Natural killer cell treated with Interleukin-12 subunit alpha and Interleukin-12 subunit beta and Interleukin-15 and Interleukin-18, amount 100 ng/mL, for 72 hours (primary cell): ENCODE data around the gene CHKB. TPM values are rescaled to one million over a fixed set of nuclear protein-coding genes. Genes with fewer than 3 reads are reported as not detected.

Experiments used
- ATAC-seq, 2 donors: fragments of 150-1000 bp; cut with Tn5 transposase in 1 of 2; sonication (Bioruptor Pico), chemical (Tn5 transposase) in 1 of 2; 2 replicates each; pipeline ENCODE4 v1.10.0; 2021
- DNase-seq: peaks from one replicate; pipeline ENCODE4 v3.0.0; 2022; ENCODE audit warnings: low spot score
- H3K27ac Mint-ChIP-seq, 2 donors: 1 replicate in 1 of 2; 2 replicates in 1 of 2; pipeline ENCODE4 v1.8.0; 2022; ENCODE audit warnings: mixed read lengths in 2 of 2, mild to moderate bottlenecking in 1 of 2, moderate library complexity in 1 of 2
- H3K27me3 Mint-ChIP-seq, 2 donors: 1 replicate in 1 of 2; 2 replicates in 1 of 2; pipeline ENCODE4 v1.8.0; 2022; ENCODE audit warnings: mixed read lengths in 2 of 2
- H3K36me3 Mint-ChIP-seq: one replicate; pipeline ENCODE4 v1.8.0; 2022; ENCODE audit warnings: mixed read lengths
- H3K4me1 Mint-ChIP-seq, 2 donors: 1 replicate in 1 of 2; 2 replicates in 1 of 2; pipeline ENCODE4 v1.8.0; 2022; ENCODE audit warnings: low read depth in 2 of 2, mixed read lengths in 2 of 2, mild to moderate bottlenecking in 1 of 2
- H3K4me3 Mint-ChIP-seq: one replicate; pipeline ENCODE4 v1.8.0; 2022; ENCODE audit warnings: mixed read lengths
- H3K9me3 Mint-ChIP-seq: 2 replicates; pipeline ENCODE4 v1.8.0; 2022; ENCODE audit warnings: mixed read lengths
- total RNA-seq, 2 donors: library from RNA; stranded (reverse); gene quantifications; one replicate each; pipeline ENCODE4 v1.2.3, GENCODE V29; 2022

Gene CHKB
- total RNA-seq, 2 donors from 2014 or later, result 120 to 130 TPM

GRCh38 chr22:50568626-50569025 is 14.0 kb downstream of the CHKB start:
- ATAC-seq (no peak), DNase-seq (no peak)
- Mint-ChIP-seq H3K4me3 (no peak overlapping the region), H3K27me3 (no peaks in the 10 kb centered on the region), H3K36me3 (no peaks in the 10 kb centered on the region), H3K9me3 (no peaks in the 10 kb centered on the region), H3K4me1 (peaks cover 0 to 3% of the 10 kb centered on the region in 2 donors), H3K27ac (no peak overlapping the region)

- Mint-ChIP-seq H3K9me3 (no peaks in the 10 kb centered on the region), H3K36me3 (no peaks in the 10 kb centered on the region), H3K27me3 (no peaks in the 10 kb centered on the region), H3K4me3 (no peak overlapping the region), H3K4me1 (peaks cover 8 to 11% of the 10 kb centered on the region in 2 donors), H3K27ac (no peak overlapping the region)
- DNase-seq (no peak), ATAC-seq (no peak)
These were observed 14.9 kb downstream of the CHKB start for GRCh38 chr22:50567721-50568252.

- no peak for ATAC-seq
- Mint-ChIP-seq H3K27ac (no peak overlapping the region), H3K27me3 (no peaks in the 10 kb centered on the region), H3K36me3 (no peaks in the 10 kb centered on the region), H3K9me3 (no peaks in the 10 kb centered on the region), H3K4me1 (peaks cover 23 to 28% of the 10 kb centered on the region in 2 donors), H3K4me3 (no peak overlapping the region)
- no peak for DNase-seq
These were observed 18.4 kb downstream of the CHKB start for GRCh38 chr22:50564289-50564688.

- Mint-ChIP-seq H3K4me1 (peaks cover 23 to 28% of the 10 kb centered on the region in 2 donors), H3K36me3 (no peaks in the 10 kb centered on the region), H3K27me3 (no peaks in the 10 kb centered on the region), H3K9me3 (no peaks in the 10 kb centered on the region), H3K4me3 (peak overlapping the region; percentile 92), H3K27ac (peak overlapping the region; percentile 61 to 83)
- ATAC-seq (no peak), DNase-seq (no peak)
These were observed 19.1 kb downstream of the CHKB start for GRCh38 chr22:50563413-50564160.

- H3K36me3 Mint-ChIP-seq, result no peaks in the 10 kb centered on the region
- H3K4me1 Mint-ChIP-seq, result peaks cover 23 to 28% of the 10 kb centered on the region in 2 donors
- ATAC-seq (peak; percentile 96 to 98), DNase-seq (peak; percentile 97)
- no peaks in the 10 kb centered on the region for H3K9me3 Mint-ChIP-seq
- H3K27me3 Mint-ChIP-seq, result no peaks in the 10 kb centered on the region
- H3K27ac Mint-ChIP-seq, result peak within 1 kb of the TSS; percentile 87 to 89
- H3K4me3 Mint-ChIP-seq, result peak within 1 kb of the TSS; percentile 95
These were observed 19.9 kb downstream of the CHKB start, which contains the start of gene SYCE3 for GRCh38 chr22:50562523-50563412. Gene SYCE3, minus strand, starts transcription at chr22:50562919. Its CDS starts 6,514 bp downstream, at chr22:50556405.

GRCh38 chr22:50561401-50562358 is 21.0 kb downstream of the CHKB start:
- DNase-seq, result no peak
- peak overlapping the region; percentile 95 for H3K4me3 Mint-ChIP-seq
- ATAC-seq, result peak; percentile 32 to 38
- H3K4me1 Mint-ChIP-seq, result peaks cover 23 to 28% of the 10 kb centered on the region in 2 donors
- H3K27ac Mint-ChIP-seq, result peak overlapping the region; percentile 87 to 89
- no peaks in the 10 kb centered on the region for H3K36me3 Mint-ChIP-seq
- no peaks in the 10 kb centered on the region for H3K9me3 Mint-ChIP-seq
- H3K27me3 Mint-ChIP-seq, result no peaks in the 10 kb centered on the region

- no peaks in the 10 kb centered on the region for H3K27me3 Mint-ChIP-seq
- DNase-seq (no peak), ATAC-seq (no peak)
These were observed 22.6 kb downstream of the CHKB start for GRCh38 chr22:50560034-50560433.

GRCh38 chr22:50556703-50557102 is 25.9 kb downstream of the CHKB start:
- H3K4me3 Mint-ChIP-seq, result no peak overlapping the region
- ATAC-seq, result no peak
- no peak overlapping the region for H3K27ac Mint-ChIP-seq
- DNase-seq, result no peak
- no peaks in the 10 kb centered on the region for H3K27me3 Mint-ChIP-seq
- H3K9me3 Mint-ChIP-seq, result no peaks in the 10 kb centered on the region
- H3K36me3 Mint-ChIP-seq, result no peaks in the 10 kb centered on the region
- peaks cover 13 to 14% of the 10 kb centered on the region in 2 donors for H3K4me1 Mint-ChIP-seq

More at GRCh38 chr22:50560034-50560433, 22.6 kb downstream of the CHKB start:
- Mint-ChIP-seq H3K36me3 (no peaks in the 10 kb centered on the region), H3K27ac (peak overlapping the region; percentile 58 to 87), H3K9me3 (no peaks in the 10 kb centered on the region), H3K4me3 (no peak overlapping the region), H3K4me1 (peaks cover 23 to 28% of the 10 kb centered on the region in 2 donors)

- H3K27ac Mint-ChIP-seq, result no peak overlapping the region
- no peak overlapping the region for H3K4me3 Mint-ChIP-seq
- no peaks in the 10 kb centered on the region for H3K36me3 Mint-ChIP-seq
- no peak for DNase-seq
- no peaks in the 10 kb centered on the region for H3K27me3 Mint-ChIP-seq
- no peak for ATAC-seq
- H3K4me1 Mint-ChIP-seq, result peaks cover 10 to 11% of the 10 kb centered on the region in 2 donors
- H3K9me3 Mint-ChIP-seq, result no peaks in the 10 kb centered on the region
These were observed 29.3 kb downstream of the CHKB start for GRCh38 chr22:50553310-50553709.

- no peak overlapping the region for H3K4me3 Mint-ChIP-seq
- H3K27me3 Mint-ChIP-seq, result no peaks in the 10 kb centered on the region
- ATAC-seq (no peak), DNase-seq (no peak)
- H3K27ac Mint-ChIP-seq, result peak overlapping the region; percentile 60 to 83
- peaks cover 10 to 11% of the 10 kb centered on the region in 2 donors for H3K4me1 Mint-ChIP-seq
- no peaks in the 10 kb centered on the region for H3K9me3 Mint-ChIP-seq
- no peaks in the 10 kb centered on the region for H3K36me3 Mint-ChIP-seq
These were observed 31.4 kb downstream of the CHKB start for GRCh38 chr22:50551160-50551752.

- H3K4me3 Mint-ChIP-seq, result peak overlapping the region; percentile 72
- H3K27ac Mint-ChIP-seq, result peak overlapping the region; percentile 60 to 83
- H3K4me1 Mint-ChIP-seq, result peaks cover 16 to 20% of the 10 kb centered on the region in 2 donors
- H3K9me3 Mint-ChIP-seq, result no peaks in the 10 kb centered on the region
- H3K36me3 Mint-ChIP-seq, result no peaks in the 10 kb centered on the region
- DNase-seq (no peak), ATAC-seq (no peak)
- no peaks in the 10 kb centered on the region for H3K27me3 Mint-ChIP-seq
These were observed 32.3 kb downstream of the CHKB start for GRCh38 chr22:50550395-50550794.

GRCh38 chr22:50548921-50549790 is 33.5 kb downstream of the CHKB start:
- DNase-seq (no peak), ATAC-seq (peak; percentile 1 to 5)
- Mint-ChIP-seq H3K4me1 (peaks cover 23 to 32% of the 10 kb centered on the region in 2 donors), H3K9me3 (no peaks in the 10 kb centered on the region), H3K27ac (peak overlapping the region in 1 of 2 donors; percentile 62), H3K27me3 (no peaks in the 10 kb centered on the region), H3K4me3 (peak overlapping the region; percentile 72), H3K36me3 (no peaks in the 10 kb centered on the region)
